Ectodermal cell (in vitro differentiated cells): ENCODE measurements around the gene INSYN2B.

Experiments
- H3K27ac ChIP-seq: 2 replicates; pipeline ENCODE4 v1.7.0; 2013; ENCODE audit warnings: mild to moderate bottlenecking, low read depth, low read length; ENCODE audit not compliant: insufficient read depth, poor library complexity, severe bottlenecking
- H3K27me3 ChIP-seq: 2 replicates; pipeline ENCODE4 v1.7.0; 2013; ENCODE audit warnings: mild to moderate bottlenecking, low read length; ENCODE audit not compliant: insufficient read depth, control insufficient read depth, poor library complexity, severe bottlenecking
- H3K36me3 ChIP-seq: one replicate; pipeline ENCODE4 v1.7.0; 2013; ENCODE audit warnings: low read length; ENCODE audit not compliant: control insufficient read depth, insufficient read depth
- H3K4me1 ChIP-seq: one replicate; pipeline ENCODE4 v1.7.0; 2013; ENCODE audit warnings: low read length; ENCODE audit not compliant: control insufficient read depth, insufficient read depth
- H3K4me3 ChIP-seq: 2 replicates; pipeline ENCODE4 v1.7.0; 2013; ENCODE audit warnings: low read depth, low read length, control low read depth; ENCODE audit not compliant: insufficient read depth
- H3K9me3 ChIP-seq: 2 replicates; pipeline ENCODE4 v1.7.0; 2013; ENCODE audit warnings: mild to moderate bottlenecking, low read length, moderate library complexity; ENCODE audit not compliant: control insufficient read depth
- WGBS, 2 experiments: methylation state at CpG; one replicate each; pipeline ENCODE4 v1.1.7; 2013; ENCODE audit warnings: missing lambda C conversion rate in 2 of 2; 5-methylcytosine and 5-hydroxymethylcytosine counted together

INSYN2B gene

DNA sequence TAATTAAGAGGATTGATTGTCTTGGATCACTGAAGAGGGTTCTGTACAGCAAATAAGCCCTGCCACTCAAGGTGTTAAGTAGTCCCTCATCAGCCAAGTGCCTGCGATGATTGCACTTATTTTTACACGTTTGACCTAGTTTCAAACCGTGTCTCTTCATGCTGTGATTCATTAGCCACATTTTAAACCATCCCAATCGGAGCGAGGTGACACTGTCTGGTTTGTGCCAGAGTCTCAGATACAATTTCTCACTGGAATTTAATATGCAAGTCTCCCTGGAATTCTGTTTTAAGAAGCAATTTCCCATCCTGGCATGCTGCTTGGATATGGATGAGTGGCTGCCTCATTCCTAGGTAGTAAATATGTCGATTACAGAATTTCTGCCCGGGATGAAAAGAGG, 1.6 kb downstream of the INSYN2B start:
- Histone ChIP-seq H3K9me3 (no peaks in the 10 kb centered on the region), H3K27ac (no peak overlapping the region), H3K4me3 (no peak overlapping the region), H3K27me3 (peaks cover 6% of the 10 kb centered on the region), H3K36me3 (no peaks in the 10 kb centered on the region), H3K4me1 (peaks cover 15% of the 10 kb centered on the region)
- 74 to 76% methylated on average over 7 of the region's 7 CpGs for WGBS, 2 experiments

DNA sequence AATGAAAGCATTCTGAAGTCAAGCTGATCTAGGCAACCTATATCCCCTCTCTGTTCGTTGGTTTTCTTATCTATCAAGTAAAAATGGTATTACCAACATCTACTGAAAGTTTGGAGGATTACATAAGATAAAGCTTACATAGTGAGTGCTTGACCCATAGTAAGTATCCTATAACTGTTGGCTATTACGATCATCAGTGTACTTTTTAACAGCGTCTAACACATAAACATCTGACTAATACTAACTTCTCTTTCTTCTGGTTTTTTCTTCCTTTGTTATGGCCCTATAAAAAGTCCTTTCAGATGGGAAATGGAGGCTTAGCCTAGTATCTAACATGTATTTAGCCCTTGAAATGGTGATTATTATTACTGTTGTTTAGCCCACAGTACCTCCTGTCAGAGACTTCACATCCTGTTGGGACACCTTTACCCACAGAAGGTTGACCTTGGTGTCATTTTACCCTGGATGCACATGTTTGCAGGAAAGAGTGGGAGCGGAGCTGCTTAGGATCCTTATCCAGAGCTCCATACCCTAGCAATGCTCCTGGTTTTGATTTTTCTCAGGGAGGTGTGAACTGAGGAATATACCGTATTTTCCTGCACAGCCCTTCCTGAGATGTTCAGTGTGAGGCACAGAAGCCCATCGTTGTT, 6.0 kb downstream of the INSYN2B start:
- 88 to 98% methylated on average over 5 to 6 of the region's 6 CpGs for WGBS, 2 experiments
- H3K4me3 ChIP-seq = no peak overlapping the region
- H3K9me3 ChIP-seq = no peaks in the 10 kb centered on the region
- no peak overlapping the region for H3K27ac ChIP-seq
- peaks cover 4% of the 10 kb centered on the region for H3K4me1 ChIP-seq
- peaks cover 1% of the 10 kb centered on the region for H3K27me3 ChIP-seq
- no peaks in the 10 kb centered on the region for H3K36me3 ChIP-seq

DNA sequence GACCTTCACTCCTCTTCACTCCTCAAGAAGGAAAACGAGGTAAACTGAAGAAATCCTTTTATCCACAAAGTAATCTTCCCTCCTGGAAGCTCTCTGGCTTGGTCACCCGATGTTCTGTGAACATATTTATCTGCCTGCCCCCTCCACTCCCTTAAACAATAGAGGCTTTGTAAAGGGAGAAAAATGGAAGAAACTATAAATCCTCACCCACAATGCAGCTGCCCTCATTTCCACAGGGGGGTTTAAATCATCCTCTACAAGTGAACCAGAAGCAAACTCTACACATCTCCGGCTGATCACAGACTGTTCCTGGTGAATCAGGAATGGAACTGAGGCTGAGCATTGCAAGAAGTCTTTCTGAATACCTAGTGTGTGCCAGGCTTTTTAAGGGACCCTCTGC, 7.2 kb downstream of the INSYN2B start:
- H3K4me3 ChIP-seq = no peak overlapping the region
- H3K27ac ChIP-seq = no peak overlapping the region
- H3K36me3 ChIP-seq = no peaks in the 10 kb centered on the region
- no peaks in the 10 kb centered on the region for H3K4me1 ChIP-seq
- WGBS, 2 experiments = 85 to 94% methylated on average over 2 to 3 of the region's 3 CpGs
- H3K9me3 ChIP-seq = no peaks in the 10 kb centered on the region
- H3K27me3 ChIP-seq = no peaks in the 10 kb centered on the region

DNA sequence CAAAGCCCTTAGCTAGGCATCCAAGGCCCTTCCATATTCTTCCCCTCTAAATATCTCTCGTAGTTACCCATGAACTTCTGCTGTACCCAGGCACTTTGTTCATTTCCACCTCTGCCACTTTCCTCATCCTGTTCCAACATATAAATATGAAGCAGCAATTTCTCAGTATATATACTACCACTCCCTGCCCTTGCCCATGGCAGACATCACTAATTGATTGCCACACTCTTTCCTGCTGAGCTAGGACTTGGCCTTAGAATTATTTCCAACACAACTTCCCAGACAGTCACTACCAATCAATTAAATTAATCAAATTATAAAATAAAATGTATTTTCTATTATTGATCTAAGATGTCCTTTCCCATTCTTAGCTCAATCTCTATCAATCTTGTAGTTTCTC, 8.5 kb downstream of the INSYN2B start:
- Histone ChIP-seq H3K27ac (no peak overlapping the region), H3K36me3 (no peaks in the 10 kb centered on the region), H3K4me3 (no peak overlapping the region), H3K9me3 (no peaks in the 10 kb centered on the region), H3K27me3 (no peaks in the 10 kb centered on the region), H3K4me1 (no peaks in the 10 kb centered on the region)
- 84 to 88% methylated on average over 1 of the region's 1 CpG for WGBS, 2 experiments

DNA sequence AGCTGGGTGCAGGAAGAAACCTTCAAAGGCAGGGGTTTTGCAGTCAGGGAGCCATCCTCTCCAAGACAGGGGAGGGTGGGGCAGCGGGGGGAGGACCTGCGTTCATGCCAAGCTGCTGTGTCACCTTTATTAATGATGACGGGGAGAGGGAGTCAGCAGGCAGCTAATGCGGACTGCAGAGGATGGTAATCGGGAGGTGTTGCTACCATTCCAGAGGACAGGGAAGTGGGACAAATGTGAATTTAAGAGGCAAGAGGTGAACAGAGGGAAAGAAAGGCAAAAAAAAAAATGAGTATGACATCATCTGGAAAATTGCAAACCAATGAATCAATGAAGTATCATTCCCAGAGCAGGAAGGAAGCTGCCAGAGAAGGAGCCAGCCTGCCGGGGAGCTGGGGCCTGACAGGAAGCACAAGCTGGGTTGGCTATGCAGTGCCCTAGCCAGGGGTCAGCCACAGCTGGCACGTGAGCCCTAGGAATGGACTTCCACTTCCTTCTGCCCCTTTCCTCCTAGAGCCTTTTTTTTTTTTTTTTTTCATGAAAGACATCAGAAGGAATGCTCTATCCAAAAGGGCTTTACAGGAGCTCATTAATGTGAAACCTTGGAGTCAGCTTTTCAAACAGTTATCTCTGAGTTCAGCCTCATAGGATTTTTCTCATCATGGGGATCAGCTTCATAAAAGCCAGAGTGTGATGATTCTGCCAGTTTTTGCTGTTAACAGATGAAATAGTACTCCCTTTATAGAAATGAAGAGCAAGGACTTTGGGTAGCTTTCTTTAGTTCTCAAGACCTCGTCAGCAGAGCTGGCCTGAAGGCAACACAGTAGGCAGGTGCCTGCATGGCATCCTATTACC, 9.2 kb downstream of the INSYN2B start:
- no peaks in the 10 kb centered on the region for H3K36me3 ChIP-seq
- H3K4me1 ChIP-seq = no peaks in the 10 kb centered on the region
- H3K4me3 ChIP-seq = no peak overlapping the region
- H3K9me3 ChIP-seq = no peaks in the 10 kb centered on the region
- H3K27me3 ChIP-seq = no peaks in the 10 kb centered on the region
- 69% methylated on average over 8 of the region's 8 CpGs for WGBS, 2 experiments
- no peak overlapping the region for H3K27ac ChIP-seq

DNA sequence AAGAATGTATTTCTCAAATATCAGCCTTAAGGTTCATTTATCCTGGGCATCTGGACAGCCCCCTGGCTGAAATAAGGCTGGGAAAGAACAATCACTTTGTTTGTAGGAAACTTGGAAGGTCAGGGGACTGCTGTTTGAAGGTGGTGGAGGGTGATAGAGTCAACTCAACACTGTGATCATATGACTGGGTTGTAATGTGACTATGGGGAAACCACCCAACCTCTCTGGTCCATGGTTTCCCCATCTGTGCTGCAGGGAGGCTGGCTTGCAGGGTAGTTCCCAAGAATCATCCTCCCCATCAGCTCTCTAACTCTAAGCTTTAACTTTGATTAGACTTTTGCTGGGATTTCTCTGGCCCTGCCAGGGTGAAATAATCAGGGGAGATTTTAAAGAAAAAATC, 10.0 kb downstream of the INSYN2B start:
- H3K27me3 ChIP-seq = no peaks in the 10 kb centered on the region
- H3K9me3 ChIP-seq = no peaks in the 10 kb centered on the region

DNA sequence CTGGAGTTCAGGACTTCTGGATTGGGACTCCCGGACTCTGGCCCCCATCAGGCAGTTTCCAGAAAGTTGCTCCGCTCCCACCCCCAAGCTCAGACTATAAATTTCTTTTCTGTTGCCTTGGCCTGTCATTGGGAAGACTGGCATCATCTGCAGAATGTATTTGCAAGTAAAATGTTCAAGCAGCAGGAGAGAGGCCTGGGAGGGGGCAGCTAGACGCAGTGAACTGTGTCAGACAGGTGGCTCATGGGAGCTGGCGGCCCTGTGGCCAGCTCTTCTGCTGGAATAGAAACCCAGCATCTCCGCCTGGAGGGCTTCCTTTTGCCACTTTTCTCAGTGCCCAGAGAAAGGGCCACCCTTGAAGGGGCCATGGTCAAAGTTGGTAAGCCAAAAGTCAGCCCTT, 16.0 kb downstream of the INSYN2B start:
- H3K4me1 ChIP-seq = no peaks in the 10 kb centered on the region
- no peaks in the 10 kb centered on the region for H3K27me3 ChIP-seq
- H3K36me3 ChIP-seq = no peaks in the 10 kb centered on the region
- 76% methylated on average over 5 of the region's 5 CpGs for WGBS, 2 experiments
- no peak overlapping the region for H3K4me3 ChIP-seq
- no peak overlapping the region for H3K27ac ChIP-seq
- no peaks in the 10 kb centered on the region for H3K9me3 ChIP-seq

More for the DNA sequence above, 10.0 kb downstream of the INSYN2B start:
- H3K4me1 ChIP-seq = no peaks in the 10 kb centered on the region
- H3K27ac ChIP-seq = no peak overlapping the region
- H3K36me3 ChIP-seq = no peaks in the 10 kb centered on the region
- H3K4me3 ChIP-seq = no peak overlapping the region

DNA sequence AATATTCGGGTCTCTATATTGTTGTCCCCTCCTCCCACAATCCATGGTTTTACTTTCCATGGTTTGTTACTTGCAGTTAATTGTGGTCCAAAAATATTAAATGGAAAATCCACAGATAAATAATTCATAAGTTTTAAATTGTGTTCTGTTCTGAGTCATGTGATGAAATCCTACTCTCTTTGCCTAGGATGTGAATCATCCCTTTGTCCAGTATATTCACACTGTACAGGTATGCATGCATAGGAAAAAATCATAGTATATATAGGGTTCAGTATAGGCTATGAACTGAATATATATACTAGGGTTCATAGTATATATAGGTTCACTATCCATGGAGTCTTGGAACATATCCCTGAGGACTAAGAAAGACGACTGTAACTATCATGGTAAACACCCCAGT, 19.6 kb downstream of the INSYN2B start:
- no peak overlapping the region for H3K4me3 ChIP-seq
- no peaks in the 10 kb centered on the region for H3K9me3 ChIP-seq
- no peaks in the 10 kb centered on the region for H3K4me1 ChIP-seq
- 93 to 97% methylated on average over 2 of the region's 2 CpGs for WGBS, 2 experiments
- H3K27ac ChIP-seq = no peak overlapping the region
- H3K36me3 ChIP-seq = no peaks in the 10 kb centered on the region
- no peaks in the 10 kb centered on the region for H3K27me3 ChIP-seq

DNA sequence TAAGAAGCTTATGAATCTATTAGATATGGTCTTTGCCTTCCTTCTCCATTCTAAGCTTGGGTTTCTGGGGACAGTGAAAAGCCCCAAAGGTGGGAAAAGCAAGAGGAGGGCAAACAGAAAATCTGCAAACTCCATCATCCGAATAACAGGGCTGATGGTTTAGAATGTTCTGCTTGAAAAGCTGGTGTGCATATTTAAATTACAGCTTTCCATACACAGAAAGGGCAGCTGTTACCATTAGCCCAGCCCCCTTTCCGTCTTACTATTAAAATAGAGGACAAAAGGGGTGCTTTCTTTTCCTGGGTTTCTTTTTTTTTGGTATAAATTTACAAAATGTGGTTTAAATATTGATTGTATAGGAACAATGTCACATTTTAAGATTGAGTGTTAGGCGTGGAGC, 22.0 kb downstream of the INSYN2B start:
- no peak overlapping the region for H3K27ac ChIP-seq
- H3K9me3 ChIP-seq = no peaks in the 10 kb centered on the region
- no peak overlapping the region for H3K4me3 ChIP-seq
- no peaks in the 10 kb centered on the region for H3K4me1 ChIP-seq
- no peaks in the 10 kb centered on the region for H3K36me3 ChIP-seq
- no peaks in the 10 kb centered on the region for H3K27me3 ChIP-seq
- 77 to 81% methylated on average over 3 of the region's 3 CpGs for WGBS, 2 experiments

DNA sequence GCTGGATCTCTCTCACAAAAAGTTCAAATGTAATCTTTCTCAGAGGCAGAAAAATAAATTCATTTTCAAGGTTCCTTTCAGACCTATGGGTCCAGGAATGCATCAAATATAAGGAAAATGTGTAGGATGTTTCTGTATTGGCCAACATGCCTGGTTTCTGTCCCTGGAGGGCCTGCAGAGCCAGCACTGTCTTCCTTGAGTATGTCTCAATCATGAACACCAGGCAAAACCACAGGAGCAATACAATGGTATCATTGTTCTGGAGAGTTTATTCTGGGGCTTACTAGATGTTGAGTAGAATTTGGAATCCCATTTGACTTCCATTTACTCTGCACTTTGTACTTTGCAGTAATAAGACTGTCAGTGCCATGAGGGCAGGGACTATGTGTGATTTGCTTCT, 23.5 kb downstream of the INSYN2B start:
- Histone ChIP-seq H3K4me3 (no peak overlapping the region), H3K4me1 (no peaks in the 10 kb centered on the region), H3K36me3 (no peaks in the 10 kb centered on the region), H3K9me3 (no peaks in the 10 kb centered on the region), H3K27ac (no peak overlapping the region), H3K27me3 (no peaks in the 10 kb centered on the region)
